ENCODE results near the gene PFDN4. TPM values are rescaled to one million over a fixed set of nuclear protein-coding genes. Genes with fewer than 3 reads are reported as not detected.
"Not testable (repeated sequence)": the region's sequence is repeated elsewhere in the genome, so short reads cannot be mapped to it uniquely, and the experiment has no call there.

The PFDN4 gene
- total RNA-seq, 1 donor from 2014 or later, result 18.9 TPM

- no peak for TF ChIP-seq CTCF (IDR thresholded peaks at IDR 0.05)
- Mint-ChIP-seq H3K4me3 (ENCODE audit: unreplicated experiment) (no peak overlapping the region), H3K36me3 (ENCODE audit: unreplicated experiment) (no peaks in the 10 kb centered on the region), H3K9me3 (ENCODE audit: unreplicated experiment) (no peaks in the 10 kb centered on the region), H3K27me3 (ENCODE audit: unreplicated experiment) (no peaks in the 10 kb centered on the region), H3K27ac (ENCODE audit: unreplicated experiment) (no peak overlapping the region), H3K4me1 (ENCODE audit: unreplicated experiment) (peaks cover 22% of the 10 kb centered on the region)
- DNase-seq (ENCODE audit: extremely low spot score, unreplicated experiment), result no peak
Observed at GRCh38 chr20:54260116-54260515, 52.2 kb downstream of the PFDN4 start.

GRCh38 chr20:54262671-54263070 is 54.8 kb downstream of the PFDN4 start:
- Mint-ChIP-seq H3K4me3 (ENCODE audit: unreplicated experiment) (no peak overlapping the region), H3K4me1 (ENCODE audit: unreplicated experiment) (peaks cover 8% of the 10 kb centered on the region), H3K27ac (ENCODE audit: unreplicated experiment) (no peak overlapping the region)

GRCh38 chr20:54263116-54263690 is 55.3 kb downstream of the PFDN4 start:
- no peak for DNase-seq (ENCODE audit: extremely low spot score, unreplicated experiment)
- Mint-ChIP-seq H3K36me3 (ENCODE audit: unreplicated experiment) (no peaks in the 10 kb centered on the region), H3K4me1 (ENCODE audit: unreplicated experiment) (peaks cover 8% of the 10 kb centered on the region), H3K9me3 (ENCODE audit: unreplicated experiment) (no peaks in the 10 kb centered on the region), H3K27ac (ENCODE audit: unreplicated experiment) (no peak overlapping the region), H3K4me3 (ENCODE audit: unreplicated experiment) (no peak overlapping the region), H3K27me3 (ENCODE audit: unreplicated experiment) (no peaks in the 10 kb centered on the region)
- TF ChIP-seq CTCF (IDR thresholded peaks at IDR 0.05), result no peak

More at GRCh38 chr20:54262671-54263070, 54.8 kb downstream of the PFDN4 start:
- no peak for TF ChIP-seq CTCF (IDR thresholded peaks at IDR 0.05)
- no peaks in the 10 kb centered on the region for H3K36me3 Mint-ChIP-seq (ENCODE audit: unreplicated experiment)
- no peak for DNase-seq (ENCODE audit: extremely low spot score, unreplicated experiment)
- H3K9me3 Mint-ChIP-seq (ENCODE audit: unreplicated experiment), result no peaks in the 10 kb centered on the region
- H3K27me3 Mint-ChIP-seq (ENCODE audit: unreplicated experiment), result no peaks in the 10 kb centered on the region

GRCh38 chr20:54265791-54266190 is 57.9 kb downstream of the PFDN4 start:
- H3K9me3 Mint-ChIP-seq (ENCODE audit: unreplicated experiment); H3K4me3 Mint-ChIP-seq (ENCODE audit: unreplicated experiment); H3K27ac Mint-ChIP-seq (ENCODE audit: unreplicated experiment); H3K27me3 Mint-ChIP-seq (ENCODE audit: unreplicated experiment); H3K4me1 Mint-ChIP-seq (ENCODE audit: unreplicated experiment); DNase-seq (ENCODE audit: extremely low spot score, unreplicated experiment); H3K36me3 Mint-ChIP-seq (ENCODE audit: unreplicated experiment): not testable (repeated sequence)

- Mint-ChIP-seq H3K4me3 (ENCODE audit: unreplicated experiment) (no peak overlapping the region), H3K27ac (ENCODE audit: unreplicated experiment) (no peak overlapping the region), H3K4me1 (ENCODE audit: unreplicated experiment) (peaks cover 8% of the 10 kb centered on the region), H3K27me3 (ENCODE audit: unreplicated experiment) (no peaks in the 10 kb centered on the region), H3K36me3 (ENCODE audit: unreplicated experiment) (no peaks in the 10 kb centered on the region), H3K9me3 (ENCODE audit: unreplicated experiment) (no peaks in the 10 kb centered on the region)
- no peak for TF ChIP-seq CTCF (IDR thresholded peaks at IDR 0.05)
- DNase-seq (ENCODE audit: extremely low spot score, unreplicated experiment), result no peak
Observed at GRCh38 chr20:54266844-54267243, 59.0 kb downstream of the PFDN4 start.

Data from osteocyte (in vitro differentiated cells).